NCI-H1694 treated with DMSO at 0.1 percent for 48 hours (cell line): ENCODE data around the gene GTF2F1.
"Not testable (repeated sequence)": the region's sequence is repeated elsewhere in the genome, so short reads cannot be mapped to it uniquely, and the experiment has no call there.

Experiments used
- DNase-seq: peaks from one replicate; lab custom pipeline; 2025; lab: John Stamatoyannopoulos, UW

Gene GTF2F1

DNA sequence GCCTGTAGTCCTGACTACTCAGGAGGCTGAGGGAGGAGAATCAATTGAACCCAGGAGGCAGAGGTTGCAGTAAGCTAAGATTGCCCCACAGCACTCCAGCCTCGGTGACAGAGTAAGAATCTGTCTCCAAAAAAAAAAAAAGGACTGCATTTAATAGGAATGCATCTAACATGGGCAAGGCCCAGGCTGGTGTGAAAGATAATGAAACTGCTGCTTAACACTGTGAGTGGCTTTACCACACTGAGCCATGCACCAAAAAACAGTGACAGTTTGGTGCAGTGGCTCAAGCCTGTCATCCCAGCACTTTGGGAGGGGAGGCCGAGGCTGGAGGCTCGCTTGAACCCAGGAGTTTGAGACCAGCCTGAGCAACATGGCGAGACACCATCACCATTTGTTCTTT is 8.6 kb downstream of the GTF2F1 start:
- DNase-seq: no peak

DNA sequence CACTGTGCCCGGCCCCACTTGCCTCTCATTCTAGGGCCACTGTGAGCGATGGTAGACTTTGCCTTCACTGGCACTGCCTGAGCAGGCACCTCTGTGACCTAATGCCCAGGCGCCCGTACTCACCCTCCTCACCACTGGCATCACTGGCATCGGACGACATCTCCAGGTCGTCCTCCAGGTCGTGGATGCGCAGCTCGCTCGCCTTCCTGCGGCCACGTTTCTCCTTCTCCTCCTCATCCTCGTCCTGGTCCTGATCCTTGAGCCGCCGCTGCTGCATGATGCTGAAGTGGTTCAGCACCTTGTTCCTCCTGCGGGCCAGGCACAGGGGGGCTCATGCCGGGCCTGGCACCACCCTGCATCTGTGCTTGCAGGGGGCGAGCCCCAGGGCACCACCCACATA is 9.8 kb downstream of the GTF2F1 start:
- DNase-seq: no peak

DNA sequence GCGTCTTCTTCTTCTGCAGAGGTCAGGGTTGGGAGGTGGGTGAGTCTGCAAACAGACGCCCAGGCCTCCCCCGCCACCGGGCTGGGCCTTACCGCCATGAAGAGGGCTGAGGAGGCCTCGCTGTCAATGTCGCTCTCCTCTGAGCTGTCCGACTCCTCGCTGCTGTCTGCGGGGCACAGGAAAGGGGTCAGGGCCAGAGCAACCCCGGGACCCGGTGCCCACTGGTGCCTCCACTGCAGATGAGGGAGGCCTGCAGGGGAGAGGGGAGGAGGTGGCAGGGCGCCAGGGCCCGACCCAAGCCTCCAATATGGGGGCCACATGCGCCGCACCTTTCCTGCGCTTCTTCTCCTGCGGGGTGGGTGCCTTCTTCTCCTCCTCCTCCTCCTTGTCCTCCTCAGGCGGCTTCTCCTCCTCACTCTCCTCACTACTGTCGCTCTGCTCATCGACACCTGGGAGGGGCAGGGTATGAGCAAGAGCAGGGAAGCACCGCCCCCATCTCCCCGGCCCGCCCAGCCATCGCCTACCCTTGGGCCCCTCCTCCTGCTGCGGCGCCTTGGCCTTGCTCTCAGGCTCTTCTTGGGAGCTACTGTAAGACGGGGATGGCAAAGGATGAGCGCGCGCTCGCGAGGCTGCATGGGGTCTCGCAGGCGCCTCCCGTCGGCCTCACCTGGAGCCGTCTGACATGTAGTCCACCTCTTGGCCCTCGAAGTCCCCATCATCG is 11.8 kb downstream of the GTF2F1 start:
- DNase-seq: no peak

DNA sequence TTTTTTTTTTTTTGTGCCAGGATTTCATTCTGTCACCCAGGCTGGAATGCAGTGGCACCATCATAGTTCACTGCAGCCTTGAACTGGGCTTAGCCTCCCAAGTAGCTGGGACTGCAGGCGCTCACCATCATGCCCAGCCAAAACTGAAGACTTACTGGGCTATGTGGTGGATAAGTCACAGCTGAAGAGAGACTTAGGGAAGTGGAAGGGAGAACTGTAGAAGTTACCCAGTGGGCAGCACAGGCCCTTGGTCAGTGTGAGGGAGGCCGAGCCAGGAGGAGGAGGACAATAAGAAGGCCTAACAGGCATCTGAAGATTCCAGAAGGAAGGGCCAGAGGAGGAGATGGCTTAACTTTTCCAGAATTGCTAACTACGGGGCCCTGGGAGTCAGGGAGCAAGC is 13.2 kb downstream of the GTF2F1 start:
- DNase-seq: no peak

DNA sequence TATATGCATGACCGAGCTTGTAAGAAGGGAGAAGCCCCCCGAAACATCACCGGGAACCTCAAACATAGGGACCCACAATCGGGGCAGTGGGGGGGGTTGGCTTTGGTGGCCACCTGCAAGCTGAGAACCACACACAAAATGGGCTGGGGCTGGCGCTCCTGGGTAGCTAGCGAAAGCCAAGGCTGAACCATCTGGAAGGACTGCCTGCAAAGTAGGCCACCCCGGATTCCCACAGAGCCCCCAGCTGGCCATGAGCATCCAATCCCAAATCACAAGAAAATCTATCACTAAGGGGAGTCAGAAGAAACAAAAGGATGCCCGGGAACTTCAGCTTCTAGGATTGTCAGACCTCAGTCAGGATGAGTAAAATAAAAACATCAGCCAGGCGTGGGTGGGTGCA is 14.5 kb downstream of the GTF2F1 start:
- DNase-seq: no peak

DNA sequence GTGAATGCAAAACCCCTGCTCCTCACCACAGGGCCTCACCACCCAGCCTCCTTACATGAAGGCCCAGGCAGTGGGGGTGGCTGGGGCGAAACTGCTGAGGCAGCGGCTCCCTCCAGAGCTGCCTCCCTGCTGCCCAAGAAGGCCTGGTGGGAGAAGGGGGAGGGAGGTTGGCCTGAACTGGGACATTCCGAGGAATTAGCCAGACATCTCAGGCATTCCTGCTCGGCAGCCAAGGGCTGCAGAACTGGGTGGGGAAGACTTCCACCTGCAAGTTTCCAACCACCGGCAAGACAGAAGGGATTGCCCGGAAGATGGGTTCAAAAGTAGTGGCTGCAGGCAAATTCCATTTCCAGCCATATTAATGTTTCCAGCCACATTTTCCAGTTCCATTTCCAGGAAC is 14.9 kb downstream of the GTF2F1 start:
- DNase-seq: no peak

DNA sequence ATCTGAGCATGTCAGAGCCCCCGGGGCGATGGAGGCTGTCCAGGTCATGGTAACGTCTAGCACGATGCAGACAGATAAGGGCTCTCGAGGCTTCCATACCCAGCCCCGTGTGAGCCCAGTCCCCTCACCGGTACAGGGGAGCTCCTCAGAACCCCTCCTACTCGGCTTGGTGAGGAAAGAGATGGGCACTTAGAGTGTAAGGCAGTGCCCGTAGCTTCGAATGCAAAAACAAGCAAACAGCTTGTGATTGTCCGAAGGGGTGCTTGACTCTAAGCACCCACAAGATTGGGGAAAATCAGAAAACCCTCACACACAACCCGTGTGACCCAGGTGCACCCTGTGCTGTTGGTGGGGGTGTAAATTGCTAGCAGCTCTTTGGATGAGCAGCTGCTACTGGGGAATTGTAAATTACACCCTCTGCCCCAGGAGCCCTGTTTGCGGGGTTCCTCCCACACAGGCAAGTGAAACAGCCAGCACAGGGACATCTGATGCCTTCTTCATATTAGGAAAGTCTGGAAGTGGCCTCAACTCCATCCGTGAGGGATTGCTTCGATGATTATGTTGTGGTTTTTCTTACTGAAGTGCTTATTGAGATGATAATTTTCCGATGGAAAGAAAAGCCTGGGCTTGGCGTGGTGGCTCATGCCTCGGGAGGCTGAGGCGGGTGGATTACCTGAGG is 16.3 kb downstream of the GTF2F1 start:
- DNase-seq: no peak

DNA sequence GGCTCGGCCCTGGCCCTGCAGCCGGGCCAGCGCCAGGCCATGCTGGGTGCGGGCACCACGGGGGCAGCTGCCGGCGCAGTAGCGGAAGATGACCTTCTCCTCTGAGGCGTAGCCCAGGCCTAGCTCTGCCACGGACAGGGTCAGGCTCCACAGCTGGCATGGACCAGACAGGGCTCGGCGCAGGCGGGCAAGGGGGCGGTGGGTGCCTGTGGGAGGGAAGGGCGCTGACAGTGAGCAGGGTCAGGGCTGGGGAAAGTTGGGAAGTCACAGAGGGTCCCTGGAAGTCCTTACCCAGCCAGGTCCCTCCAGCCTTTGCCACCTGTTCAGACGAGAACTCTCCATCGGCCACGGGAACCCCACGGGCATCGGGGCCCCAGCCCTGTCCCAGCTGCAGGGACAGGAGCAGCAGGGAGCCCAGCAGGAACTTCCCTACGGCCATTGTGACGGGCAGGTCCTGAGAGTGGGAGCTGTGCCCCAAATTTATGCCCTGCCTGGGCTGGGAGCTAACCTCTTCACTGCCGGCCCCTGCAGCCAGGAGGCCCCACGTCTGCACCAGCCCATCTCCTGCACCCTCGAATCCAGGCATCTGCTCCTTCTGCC is 17.5 kb downstream of the GTF2F1 start, which contains the start of gene PSPN:
PSPN (minus strand) TSS at position 523 of the 600 bp plus-strand sequence; CDS start at position 439, 84 bp downstream.
- no peak for DNase-seq

DNA sequence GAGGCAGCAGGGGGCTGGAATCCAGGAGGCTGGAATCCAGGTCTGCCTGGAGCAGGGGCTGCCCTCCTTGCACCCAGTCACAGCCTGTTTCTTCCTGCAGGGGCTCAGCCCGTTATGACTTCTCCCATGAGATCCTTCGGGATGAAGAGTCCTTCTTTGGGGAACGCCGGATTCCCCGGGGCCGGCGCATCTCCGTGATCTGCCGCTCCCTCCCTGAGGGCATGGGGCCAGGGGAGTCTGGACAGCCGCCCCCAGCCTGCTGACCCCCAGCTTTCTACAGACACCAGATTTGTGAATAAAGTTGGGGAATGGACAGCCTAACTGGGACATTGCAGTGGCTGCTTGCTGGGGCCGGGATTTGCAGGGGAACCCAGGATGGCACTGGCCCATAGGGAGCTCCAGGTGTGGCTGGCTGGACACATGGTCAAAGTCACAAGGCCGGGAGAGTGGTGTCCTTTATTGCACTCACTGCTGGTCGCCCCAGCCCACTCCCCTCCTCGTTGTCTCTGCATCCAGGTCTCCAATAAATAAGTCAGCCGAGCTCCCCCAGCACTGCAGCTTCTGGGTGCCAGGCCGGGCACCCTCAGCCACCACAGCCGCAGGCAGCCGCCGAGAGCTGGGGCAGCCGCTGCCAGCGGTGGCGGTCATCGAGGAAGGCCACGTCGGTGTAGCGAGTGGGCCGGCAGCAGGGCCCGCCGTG is 18.1 kb downstream of the GTF2F1 start:
- no peak for DNase-seq

DNA sequence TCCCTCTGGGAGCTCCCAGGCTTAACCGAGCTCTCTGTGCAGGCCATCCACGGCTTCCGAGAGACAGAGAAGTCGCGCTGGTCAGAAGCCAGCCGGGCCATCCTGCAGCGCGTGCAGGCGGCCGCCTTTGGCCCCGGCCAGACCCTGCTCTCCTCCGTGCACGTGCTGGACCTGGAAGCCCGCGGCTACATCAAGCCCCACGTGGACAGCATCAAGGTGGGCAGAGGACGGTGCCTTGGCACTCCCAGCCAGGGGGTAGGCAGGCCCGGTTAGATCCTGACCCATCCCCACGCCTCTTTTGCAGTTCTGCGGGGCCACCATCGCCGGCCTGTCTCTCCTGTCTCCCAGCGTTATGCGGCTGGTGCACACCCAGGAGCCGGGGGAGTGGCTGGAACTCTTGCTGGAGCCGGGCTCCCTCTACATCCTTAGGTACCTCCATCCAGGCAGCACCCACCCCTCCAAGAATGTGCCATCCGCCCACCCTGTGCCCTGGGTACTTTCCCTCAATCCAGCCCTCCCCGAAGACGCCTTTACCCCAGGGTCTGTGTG is 18.7 kb downstream of the GTF2F1 start:
- DNase-seq: no peak

DNA sequence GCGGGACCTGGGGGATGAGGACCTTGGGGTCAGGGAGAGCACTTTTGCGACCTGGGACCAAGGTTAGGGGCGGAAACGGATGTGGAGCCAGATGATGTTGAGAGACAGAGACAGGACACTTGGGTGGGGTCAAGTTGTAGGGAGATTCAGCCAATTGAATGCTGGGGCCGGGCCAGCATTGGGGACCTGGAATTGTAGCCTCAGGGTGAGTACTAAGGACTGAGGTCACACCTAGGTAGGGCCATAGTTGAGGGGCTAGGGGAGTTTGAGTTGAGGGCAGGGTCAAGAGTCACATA is 19.2 kb downstream of the GTF2F1 start:
- DNase-seq: no peak

DNA sequence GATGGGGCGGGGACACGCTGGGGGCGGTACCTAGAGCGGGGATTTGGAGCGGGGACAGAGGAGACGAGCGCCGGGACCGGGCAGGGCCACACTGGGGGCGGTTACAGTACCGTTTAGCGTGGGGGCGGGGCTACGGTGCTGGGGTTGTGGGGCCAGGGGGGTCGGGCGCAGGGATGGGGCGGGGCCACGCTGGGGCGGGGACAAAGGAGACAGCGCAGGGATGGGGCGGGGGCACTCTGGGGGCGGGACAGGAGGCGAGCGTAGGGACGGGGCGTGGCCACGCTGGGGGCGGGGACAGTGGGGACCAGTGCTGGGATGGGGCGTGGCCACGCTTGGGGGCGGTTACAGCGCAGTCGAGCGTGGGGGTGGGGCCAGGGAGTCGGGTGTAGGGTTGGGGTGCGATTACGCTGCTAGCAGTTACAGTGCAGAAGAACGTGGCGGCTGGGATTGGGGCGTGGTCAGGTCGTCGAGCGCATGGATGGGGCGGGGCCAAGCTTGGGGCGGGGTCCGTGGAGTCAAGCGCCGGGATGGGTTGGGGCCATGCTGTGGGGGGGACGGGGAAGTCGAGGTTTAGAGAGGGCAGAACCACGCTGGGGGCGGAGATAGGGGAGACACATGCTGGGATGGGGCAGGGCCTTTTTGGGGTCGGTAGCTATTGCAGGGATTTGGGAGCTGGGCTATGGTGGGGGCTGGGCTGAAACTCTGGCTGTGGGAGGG is 19.7 kb downstream of the GTF2F1 start:
- peak; percentile 77 for DNase-seq

DNA sequence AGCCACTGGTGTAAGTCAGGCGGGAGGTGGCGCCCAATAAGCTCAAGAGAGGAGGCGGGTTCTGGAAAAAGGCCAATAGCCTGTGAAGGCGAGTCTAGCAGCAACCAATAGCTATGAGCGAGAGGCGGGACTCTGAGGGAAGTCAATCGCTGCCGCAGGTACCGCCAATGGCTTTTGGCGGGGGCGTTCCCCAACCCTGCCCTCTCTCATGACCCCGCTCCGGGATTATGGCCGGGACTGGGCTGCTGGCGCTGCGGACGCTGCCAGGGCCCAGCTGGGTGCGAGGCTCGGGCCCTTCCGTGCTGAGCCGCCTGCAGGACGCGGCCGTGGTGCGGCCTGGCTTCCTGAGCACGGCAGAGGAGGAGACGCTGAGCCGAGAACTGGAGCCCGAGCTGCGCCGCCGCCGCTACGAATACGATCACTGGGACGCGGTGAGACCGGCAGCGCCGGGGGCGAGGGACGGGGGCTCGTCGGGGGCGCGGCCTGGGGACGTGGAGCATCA is 20.3 kb downstream of the GTF2F1 start, which contains the start of gene ALKBH7:
ALKBH7 (plus strand) TSS at position 201 of the 502 bp plus-strand sequence; CDS start at position 228, 27 bp downstream.
- DNase-seq: peak; percentile 98

DNA sequence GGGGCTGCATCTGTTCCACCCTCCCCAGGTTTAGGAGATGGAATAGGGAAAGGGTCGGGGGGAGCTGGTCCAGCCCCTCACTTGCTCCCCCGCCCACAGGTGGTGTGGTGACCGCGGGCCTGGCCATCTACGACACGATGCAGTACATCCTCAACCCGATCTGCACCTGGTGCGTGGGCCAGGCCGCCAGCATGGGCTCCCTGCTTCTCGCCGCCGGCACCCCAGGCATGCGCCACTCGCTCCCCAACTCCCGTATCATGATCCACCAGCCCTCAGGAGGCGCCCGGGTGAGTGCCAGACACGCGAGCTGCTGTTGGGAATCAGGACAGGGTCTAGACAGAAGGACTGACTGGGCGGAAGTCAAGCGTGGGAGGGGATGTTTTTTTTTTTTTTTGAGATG is 28.6 kb downstream of the GTF2F1 start:
- DNase-seq: no peak

DNA sequence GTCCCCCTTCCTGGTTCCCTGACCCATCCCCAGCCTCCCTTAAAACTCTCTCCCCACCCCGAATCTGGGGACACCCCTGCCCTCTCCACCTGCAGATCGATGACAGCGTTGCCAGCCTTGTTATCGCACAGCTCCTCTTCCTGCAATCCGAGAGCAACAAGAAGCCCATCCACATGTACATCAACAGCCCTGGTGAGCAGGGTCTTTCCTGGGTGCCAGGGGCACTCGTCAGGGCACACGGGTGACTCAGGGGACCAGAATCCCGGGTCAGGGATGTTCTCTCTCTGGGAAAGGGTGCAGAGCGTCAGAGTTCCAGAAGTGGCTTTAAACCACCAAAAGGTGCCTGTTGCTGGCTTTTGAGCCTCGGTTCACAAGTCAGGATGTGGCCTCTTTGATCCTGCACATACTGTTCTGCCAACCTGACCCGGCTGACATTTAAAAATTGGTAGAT is 30.6 kb downstream of the GTF2F1 start:
- no peak for DNase-seq

DNA sequence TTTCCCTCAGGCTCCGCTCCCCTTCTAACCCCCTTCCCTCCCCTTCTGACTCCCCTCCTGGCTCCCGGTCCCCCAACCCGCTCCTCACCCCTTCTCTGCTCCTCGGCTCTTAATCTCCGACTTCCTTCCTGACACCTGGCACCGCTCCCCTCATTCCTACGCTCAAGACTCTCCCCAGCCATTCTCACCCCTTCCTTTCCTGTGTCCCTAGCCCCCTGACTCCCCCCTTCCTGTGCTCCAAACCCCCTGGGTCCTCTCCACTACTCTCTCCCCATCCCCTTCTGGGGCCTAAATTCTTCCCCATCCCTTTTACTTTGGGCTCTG is 31.0 kb downstream of the GTF2F1 start:
- DNase-seq: no peak

DNA sequence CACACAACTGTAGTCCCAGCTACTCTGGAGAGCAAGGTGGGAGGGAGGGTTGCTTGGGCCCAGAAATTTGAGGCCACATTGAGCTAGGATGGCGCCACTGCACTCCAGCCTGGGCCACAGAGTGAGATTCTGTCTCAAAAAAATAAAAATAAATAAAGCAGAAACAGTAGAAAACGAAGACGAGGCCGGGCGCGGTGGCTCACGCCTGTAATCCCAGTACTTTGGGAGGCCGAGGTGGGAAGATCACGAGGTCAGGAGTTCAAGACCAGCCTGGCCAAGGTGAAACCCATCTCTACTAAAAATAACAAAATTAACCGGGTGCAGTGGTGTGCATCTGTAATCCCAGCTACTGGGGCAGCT is 32.1 kb downstream of the GTF2F1 start:
- DNase-seq: not testable (repeated sequence)

DNA sequence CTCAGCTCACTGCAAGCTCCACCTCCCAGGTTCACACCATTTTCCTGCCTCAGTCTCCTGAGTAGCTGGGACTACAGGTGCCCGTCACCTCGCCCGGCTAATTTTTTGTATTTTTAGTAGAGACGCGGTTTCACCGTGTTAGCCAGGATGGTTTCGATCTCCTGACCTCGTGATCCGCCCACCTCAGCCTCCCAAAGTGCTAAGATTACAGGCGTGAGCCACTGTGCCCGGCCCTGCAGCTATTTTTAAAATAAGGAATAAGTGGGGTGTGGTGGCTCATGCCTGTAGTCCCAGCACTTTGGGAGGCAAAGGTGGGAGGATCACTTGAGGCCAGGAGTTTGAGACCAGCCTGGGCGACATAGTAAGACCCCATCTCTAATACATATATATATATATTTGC is 32.5 kb downstream of the GTF2F1 start:
- DNase-seq: not testable (repeated sequence)

DNA sequence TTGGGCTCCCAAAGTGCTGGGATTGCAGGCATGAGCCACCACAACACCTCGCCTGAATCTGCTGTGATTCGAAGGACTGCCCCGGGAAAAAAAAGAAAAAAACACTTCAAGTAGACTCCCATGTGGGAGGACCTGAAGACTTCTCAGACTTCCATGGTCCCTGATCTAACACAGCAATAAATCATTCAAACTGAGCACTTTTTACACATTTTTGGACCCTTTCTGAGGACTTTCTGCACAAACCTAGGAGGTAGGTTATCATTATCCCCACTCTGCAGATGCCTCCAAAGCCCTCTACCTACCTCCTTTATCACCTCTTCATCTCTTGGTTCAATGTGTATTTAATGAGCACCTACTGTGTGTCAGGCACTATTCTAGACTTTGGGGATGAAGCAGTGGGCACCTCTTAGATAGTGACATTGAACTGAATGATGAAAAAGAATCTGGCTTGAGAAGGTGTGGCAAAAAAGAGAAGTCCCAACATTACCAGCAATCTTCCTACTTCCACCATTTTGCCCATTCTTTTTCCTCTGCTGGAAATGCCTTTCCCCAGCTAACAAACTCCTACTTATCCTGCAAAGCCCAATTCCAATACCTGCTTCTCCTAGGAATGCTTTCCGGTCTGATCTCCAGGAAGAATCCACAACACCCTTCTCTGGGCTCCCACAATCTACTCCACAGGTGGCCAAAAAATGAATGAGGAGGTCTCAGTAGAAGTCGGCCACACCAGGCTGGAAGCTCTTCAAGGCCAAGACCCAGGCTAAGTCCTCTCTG is 33.2 kb downstream of the GTF2F1 start:
- no peak for DNase-seq

DNA sequence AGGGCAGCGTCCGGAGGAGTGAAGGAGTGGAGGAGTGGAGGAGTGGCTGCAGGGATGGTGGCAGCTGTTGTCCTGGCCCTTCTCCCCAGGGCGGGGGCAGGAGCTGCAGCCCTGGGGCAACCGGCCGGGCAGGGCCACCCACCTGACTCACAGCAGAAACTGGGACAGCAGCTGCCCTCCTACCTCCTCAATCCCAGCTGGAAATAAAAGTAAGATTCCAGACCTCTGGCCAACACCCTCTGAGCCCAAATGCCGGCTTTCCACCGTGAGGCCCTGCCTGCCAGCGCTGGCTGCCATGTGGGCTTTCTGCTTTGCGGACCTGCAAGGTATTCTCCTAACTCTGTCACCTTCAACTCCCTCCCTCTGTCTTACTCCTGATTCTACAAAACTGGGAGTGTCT is 35.0 kb downstream of the GTF2F1 start:
- no peak for DNase-seq

DNA sequence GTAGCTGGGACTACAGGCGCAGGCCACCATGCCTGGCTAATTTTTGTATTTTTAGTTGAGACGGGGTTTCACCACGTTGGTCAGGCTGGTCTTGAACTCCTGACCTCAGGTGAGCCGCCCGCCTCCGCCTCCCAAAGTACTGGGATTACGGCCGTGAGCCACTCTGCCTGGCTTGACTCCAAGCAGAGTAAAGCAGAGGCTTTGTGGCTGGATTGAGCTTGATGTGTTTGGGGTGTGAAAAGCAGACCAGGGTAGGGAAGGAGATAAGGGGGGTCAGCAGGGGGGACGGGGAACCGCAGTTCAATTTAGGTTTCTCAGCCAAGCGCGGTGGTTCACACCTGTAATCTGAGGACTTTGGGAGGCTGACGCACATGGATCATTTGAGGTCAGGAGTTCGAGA is 35.8 kb downstream of the GTF2F1 start:
- DNase-seq: no peak
